Right kidney (tissue), 1 donor: ENCODE measurements around the gene PPP4R3A.
"Not testable (repeated sequence)": the region's sequence is repeated elsewhere in the genome, so short reads cannot be mapped to it uniquely, and the experiment has no call there.

ENCODE experiments used
- DNase-seq: peaks from one replicate; pipeline ENCODE4 v3.0.0-alpha.2; 2016

The PPP4R3A gene

DNA sequence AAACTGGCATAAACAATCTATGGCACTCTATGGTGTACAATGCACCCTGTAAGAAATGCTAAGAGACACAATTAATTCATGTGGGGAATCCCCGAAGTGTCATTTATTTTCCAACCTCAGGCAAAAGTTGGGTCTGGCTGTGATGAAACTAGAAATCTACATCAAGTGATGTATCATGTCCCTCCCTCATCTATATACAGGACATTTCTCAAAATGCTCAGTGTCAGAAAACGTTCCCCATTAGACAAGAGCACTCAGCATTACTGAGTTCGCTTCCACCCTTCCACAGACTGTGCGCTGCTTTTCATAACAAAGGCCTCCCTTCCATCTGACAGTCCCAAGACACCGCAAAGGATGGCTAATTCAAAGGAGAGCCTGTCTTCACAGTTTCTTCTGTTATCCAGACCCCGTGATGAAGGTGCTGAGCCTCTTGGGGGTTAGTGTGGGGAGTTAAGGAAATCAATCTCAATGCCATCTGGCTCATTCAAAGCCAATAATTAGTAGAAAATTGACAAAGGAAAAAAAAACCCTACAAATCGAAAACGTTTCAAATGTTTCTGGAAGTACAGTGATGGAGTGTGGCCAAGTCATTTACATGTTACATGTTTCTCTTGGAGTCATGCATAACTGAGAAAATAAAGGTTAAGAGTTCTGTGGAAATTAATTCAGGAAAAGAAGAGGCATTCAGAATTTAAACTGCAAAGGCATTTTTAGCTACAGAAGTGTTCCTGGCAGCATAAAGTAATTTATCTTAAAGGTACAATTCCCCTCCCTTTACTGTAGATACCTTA lies 100.0 kb downstream of the PPP4R3A start:
- DNase-seq, result no peak

DNA sequence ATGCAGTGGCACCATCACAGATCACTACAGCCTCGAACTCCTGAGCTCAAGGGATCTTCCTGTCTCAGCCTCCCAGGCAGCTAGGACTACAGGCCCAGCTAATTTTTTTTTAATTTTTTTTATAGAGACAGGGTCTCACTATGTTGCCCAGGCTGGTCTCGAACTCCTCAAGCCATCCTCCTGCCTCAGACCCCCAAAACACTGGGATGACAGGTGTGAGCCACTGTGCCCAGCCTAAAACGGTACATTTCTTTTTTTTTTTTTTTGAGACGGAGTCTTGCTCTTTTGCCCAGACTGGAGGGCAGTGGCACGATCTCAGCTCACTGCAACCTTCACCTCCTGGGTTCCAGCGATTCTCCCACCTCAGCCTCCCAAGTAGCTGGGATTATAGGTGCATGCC lies 100.9 kb downstream of the PPP4R3A start:
- DNase-seq, result not testable (repeated sequence)
